Medulla oblongata (tissue), 1 donor: Measurements from ENCODE around the gene TEKTIP1.
"Not testable (repeated sequence)": the region's sequence is repeated elsewhere in the genome, so short reads cannot be mapped to it uniquely, and the experiment has no call there.

Experiments
- DNase-seq: peaks from one replicate; pipeline ENCODE4 v3.0.0-alpha.2; 2015; ENCODE audit errors: extremely low spot score

The TEKTIP1 gene

GRCh38 chr19:3523361-3524077 is 15.5 kb upstream of the TEKTIP1 start:
- no peak for DNase-seq

- no peak for DNase-seq
Measured at GRCh38 chr19:3524078-3524842, 14.7 kb upstream of the TEKTIP1 start.

DNA sequence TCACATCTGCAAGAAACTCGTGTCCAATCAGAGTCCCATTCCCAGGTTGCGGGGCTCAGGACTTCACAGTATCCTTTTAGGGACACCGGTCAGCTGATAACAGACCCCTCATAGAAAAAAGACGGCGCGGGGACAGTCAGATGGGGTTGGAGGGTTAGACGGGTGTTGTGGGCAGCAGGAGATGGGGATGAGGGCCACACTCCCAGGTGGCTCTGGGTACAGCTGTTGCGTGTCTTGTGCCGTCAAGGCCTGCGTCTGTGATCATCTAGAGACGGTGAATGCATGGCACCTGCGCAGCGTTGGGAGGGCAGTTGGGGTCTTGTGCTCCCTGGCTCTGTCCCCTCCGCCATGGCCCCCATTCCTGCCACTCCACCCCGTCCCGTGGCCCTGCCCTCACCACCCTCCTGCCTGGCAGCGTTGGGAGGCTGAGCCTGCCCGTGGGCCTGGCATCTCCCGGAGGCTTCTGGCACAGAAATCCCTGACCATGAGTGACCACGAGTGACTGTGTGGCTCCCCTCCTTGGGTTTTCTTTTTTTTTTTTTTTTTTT is 14.0 kb upstream of the TEKTIP1 start:
- no peak for DNase-seq

DNA sequence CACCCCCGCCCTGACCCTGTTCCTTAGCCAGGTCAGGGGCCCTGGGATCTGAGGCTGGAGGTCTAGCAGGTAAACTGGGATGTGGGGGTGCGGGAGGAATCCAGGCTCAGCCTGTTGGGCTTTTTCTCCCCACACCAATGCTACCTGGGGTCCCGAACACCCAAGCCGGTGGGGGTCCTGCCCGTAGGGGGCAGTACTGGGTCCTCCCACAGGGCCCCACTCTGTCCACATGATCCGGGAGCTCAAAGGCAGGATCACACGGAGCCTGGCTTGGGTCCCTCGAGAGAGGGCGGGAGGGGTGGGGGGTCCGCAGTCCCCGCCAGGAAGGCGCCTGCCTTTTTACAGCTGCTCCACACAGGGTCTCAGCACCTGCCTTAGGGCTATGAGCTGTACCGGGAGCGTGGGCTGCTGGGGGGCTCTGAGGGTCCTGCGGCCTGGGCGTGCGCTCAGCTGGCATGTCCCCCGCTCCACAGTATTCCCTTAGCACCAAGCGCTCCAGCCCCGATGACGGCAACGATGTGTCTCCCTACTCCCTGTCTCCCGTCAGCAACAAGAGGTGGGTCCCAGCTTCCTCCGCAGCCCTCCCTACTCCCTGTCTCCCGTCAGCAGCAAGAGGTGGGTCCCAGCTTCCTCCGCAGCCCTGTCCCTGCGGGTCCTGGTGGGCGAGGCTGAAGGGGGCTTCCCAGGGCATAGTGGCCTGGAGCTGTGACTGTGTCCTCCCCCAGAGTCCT is 12.3 kb upstream of the TEKTIP1 start:
- DNase-seq = no peak

DNA sequence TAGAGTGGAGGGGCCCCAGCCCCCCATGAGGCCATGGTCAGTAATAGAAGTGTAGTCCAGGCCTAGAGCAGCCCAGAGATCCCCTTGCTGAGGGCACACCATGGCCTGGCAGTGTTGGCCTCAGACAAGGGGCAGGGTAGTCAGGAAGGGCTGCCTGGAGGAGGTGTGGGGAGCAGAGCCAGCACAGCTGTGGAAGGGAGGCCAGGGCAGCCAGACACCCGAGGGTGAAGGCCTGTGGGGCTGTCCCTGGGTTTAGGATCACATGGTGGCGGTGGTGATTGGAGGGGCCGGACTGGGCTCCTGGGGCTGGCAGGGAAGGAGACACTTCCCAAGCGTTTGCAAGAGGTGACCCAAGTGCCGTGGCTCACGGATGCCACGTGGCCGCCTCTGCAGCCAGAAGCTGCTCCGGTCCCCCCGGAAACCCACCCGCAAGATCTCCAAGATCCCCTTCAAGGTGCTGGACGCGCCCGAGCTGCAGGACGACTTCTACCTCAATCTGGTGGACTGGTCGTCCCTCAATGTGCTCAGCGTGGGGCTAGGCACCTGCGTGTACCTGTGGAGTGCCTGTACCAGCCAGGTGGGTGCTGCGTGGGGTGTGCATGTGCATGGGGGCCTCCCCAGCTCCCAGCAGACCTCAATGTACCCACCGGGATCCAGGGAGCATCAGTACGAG is 11.6 kb upstream of the TEKTIP1 start:
- no peak for DNase-seq

DNA sequence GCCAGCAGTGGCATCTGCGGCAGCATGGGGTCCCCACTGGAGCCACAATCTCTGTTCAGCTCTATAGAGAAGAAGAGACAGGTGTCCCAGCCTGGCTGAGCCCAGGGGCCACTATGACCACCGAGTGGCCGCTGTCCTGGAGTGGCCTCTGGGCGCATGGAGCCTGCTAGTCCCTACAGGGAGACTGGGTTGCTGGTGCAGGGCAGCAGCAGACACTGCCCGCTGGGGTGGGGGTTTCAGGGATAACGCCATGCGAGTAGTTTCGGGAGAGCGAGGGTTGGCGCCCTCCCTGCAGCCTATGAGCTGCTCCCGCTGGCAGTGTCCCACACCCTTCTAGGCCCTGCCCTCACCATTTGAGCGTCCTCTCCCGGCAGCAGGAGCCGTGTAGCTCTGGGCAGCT is 10.9 kb upstream of the TEKTIP1 start:
- DNase-seq = no peak

DNA sequence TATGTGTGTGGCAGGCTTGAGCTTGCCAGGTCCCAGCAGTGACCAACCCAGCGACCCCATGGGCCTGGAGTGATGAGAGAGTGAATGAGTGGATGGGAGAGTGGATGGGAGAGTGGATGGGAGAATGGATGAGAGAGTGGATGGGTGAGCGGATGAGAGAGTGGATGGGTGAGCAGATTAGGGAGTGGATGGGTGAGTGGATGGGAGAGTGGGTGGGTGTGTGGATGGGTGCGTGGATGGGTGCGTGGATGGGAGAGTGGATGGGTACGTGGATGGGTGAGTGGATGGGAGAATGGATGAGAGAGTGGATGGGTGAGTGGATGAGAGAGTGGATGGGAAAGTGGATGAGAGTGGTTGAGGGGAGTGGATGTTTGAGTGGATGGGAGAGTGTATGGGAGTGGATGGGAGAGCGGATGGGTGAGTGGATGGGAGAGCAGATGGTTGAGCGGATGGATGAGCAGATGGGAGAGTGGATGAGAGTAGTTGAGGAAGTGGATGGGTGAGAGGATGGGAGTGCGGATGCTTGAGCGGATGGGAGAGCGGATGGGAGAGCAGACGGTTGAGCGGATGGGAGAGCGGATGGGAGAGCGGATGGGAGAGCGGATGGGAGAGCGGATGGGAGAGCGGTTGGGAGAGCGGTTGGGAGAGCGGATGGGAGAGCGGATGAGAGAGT is 10.3 kb upstream of the TEKTIP1 start:
- DNase-seq = no peak

DNA sequence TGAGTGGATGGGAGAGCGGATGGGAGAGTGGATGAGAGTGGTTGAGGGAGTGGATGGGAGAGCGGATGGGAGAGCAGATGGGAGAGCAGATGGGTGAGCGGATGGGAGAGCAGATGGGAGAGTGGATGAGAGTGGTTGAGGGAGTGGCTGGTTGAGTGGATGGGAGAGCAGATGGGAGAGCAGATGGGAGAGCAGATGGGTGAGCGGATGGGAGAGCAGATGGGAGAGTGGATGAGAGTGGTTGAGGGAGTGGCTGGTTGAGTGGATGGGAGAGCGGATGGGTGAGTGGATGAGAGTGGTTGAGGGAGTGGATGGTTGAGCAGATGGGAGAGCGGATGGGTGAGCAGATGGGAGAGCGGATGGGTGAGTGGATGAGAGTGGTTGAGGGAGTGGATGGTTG is 9.7 kb upstream of the TEKTIP1 start:
- DNase-seq = not testable (repeated sequence)

DNA sequence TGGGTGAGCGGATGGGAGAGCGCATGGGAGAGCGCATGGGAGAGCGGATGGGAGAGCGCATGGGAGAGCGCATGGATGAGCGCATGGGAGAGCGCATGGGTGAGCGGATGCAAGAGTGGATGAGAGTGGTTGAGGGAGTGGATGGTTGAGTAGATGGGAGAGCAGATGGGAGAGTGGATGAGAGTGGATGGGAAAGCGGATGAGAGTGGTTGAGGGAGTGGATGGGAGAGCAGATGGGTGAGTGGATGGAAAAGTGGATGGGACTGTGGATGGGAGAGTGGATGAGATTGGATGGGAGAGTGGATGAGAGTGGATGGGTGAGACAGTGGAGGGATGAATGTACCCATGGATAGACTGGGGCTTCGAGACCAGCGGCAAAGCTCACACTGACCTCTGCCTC is 8.6 kb upstream of the TEKTIP1 start:
- DNase-seq = no peak

DNA sequence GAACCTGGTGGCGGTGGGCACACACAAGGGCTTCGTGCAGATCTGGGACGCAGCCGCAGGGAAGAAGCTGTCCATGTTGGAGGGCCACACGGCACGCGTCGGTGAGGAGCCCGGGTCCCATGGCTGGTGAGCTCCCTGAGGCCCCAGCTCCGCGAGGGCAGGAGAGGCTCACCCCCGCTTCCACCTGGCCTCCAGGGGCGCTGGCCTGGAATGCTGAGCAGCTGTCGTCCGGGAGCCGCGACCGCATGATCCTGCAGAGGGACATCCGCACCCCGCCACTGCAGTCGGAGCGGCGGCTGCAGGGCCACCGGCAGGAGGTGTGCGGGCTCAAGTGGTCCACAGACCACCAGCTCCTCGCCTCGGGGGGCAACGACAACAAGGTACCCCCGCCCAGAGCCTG is 7.3 kb upstream of the TEKTIP1 start:
- no peak for DNase-seq

GRCh38 chr19:3532154-3532786 is 6.7 kb upstream of the TEKTIP1 start:
- DNase-seq = no peak

DNA sequence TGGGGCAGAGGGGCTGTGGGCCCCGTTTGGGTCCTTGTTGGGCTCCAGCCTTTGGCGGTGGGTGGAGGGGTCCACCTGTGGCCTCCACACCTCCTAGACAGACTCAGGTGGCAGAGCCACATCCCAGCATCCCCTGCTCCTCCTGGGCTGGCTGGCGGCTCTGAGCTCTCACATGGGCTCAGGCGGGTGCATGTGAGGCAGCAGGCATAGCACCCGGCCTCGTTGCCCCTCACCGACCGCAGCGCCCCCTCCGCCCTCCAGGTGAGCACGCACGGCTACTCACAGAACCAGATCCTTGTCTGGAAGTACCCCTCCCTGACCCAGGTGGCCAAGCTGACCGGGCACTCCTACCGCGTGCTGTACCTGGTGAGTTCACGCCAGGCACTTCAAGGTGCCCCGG is 5.9 kb upstream of the TEKTIP1 start:
- no peak for DNase-seq

- DNase-seq = no peak
Measured at GRCh38 chr19:3533563-3534216, 5.3 kb upstream of the TEKTIP1 start.

- no peak for DNase-seq
Measured at GRCh38 chr19:3534375-3535234, 4.4 kb upstream of the TEKTIP1 start.

DNA sequence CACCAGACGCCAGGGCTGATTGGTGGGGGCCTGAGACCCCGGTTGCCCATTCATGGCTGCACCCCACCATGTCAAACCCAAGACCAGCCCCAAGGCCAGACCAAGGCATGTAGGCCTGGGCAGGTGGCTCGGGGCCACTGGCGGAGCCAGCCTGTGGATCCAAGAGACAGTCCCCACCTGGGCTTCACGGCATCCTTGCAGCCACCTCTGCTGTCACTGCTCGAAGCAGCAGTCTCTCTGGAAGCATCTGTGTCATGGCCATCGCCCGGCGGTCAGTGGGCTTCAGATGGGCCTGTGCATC is 3.8 kb upstream of the TEKTIP1 start:
- no peak for DNase-seq

DNA sequence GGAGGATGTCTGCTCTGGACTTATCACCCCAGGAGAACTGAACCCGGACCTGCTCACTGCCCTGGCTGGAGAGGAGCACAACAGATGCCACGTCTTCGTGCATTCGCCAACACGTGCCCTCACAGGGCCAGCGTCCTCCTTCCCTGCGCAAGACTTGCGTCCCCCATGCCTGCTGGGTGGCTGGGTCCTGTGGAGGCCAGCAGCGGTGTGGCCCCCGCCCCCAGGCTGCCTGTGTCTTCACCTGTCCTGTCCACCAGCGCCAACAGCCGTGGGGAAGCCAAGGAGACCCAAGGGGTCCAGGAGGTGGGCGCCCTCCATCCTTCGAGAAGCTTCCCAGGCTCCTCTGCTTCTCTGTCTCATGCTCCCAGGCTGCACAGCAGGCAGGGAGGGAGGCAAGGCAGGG is 3.4 kb upstream of the TEKTIP1 start:
- DNase-seq = no peak

- no peak for DNase-seq
Measured at GRCh38 chr19:3535981-3536380, 3.0 kb upstream of the TEKTIP1 start.

GRCh38 chr19:3536429-3537100 is 2.4 kb upstream of the TEKTIP1 start:
- DNase-seq = peak; percentile 84

DNA sequence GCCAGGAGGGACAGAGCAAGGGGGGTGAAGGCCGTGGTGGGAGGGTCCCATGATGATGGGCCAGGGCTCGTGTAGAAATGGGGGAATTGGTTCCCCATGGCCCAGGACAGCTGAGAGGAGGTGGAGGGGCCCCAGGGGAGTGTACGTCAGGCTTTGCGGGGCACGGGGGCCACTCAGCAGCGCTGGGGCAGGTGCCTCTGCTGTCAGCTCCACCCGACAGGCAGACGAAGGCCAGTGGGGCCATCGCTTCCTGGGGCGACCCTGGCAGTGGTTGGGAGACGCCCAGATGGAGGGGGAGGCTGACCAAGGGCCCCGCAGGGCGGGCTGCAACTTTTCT is 1.9 kb upstream of the TEKTIP1 start:
- no peak for DNase-seq
